ENCODE results near the gene SDHB. TPM values are rescaled to one million over a fixed set of nuclear protein-coding genes. Genes with fewer than 3 reads are reported as not detected.

SDHB gene
- total and polyA plus RNA-seq, 2 of the 8 experiments (the other 6 are each of a cell fraction or from before 2014, with no cell fraction given), result 84.0 to 98.7 TPM

DNA sequence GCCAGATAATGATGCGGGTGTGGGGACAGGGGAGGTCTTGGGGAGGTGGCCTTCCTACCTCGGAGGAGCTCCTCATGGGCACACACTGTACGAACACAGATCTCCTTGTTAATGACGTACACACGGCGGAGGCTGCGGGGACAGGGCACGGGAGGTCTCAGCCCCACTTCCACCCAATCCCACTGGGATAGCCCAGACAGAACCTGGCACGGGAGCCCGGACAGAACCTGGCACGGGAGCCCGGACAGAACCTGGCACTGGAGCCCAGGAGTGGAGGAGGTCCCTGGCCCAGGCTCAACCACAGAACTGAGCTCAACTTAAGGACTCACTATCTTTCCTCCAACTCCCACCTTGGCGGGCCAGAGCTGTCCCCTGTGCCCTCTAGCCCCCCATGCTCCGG lies 78.6 kb downstream of the SDHB start:
- H2BK12ac ChIP-seq (ENCODE audit: low read depth, low read length), result no peak overlapping the region
- H2BK15ac ChIP-seq (ENCODE audit: low read length), result no peak overlapping the region
- H4K8ac ChIP-seq (ENCODE audit: extremely low read depth, insufficient read depth, low read length), result 0 out of 2 replicates have a peak overlapping the region, but pooled peaks have one; percentile 37
- no peak overlapping the region for H4K91ac ChIP-seq (replicated peaks; ENCODE audit: insufficient read length, low read length)
- peaks cover 0 to 27% of the 10 kb centered on the region in 2 experiments; a peak in 2 of 4 replicates for H3K79me2 ChIP-seq (ENCODE audit: control insufficient read depth in 1 of 2, insufficient read depth in 2 of 2, low read length in 2 of 2)
- H3K4me3 ChIP-seq (ENCODE audit: extremely low read depth in 1 of 4, insufficient read depth in 2 of 4, low read depth in 3 of 4, low read length in 4 of 4), result no peak overlapping the region
- no peaks in the 10 kb centered on the region for H3K27me3 ChIP-seq (replicated peaks in 1 of 4; ENCODE audit: control insufficient read depth in 3 of 4, extremely low read depth in 1 of 4, insufficient read depth in 3 of 4, low read length in 3 of 4)
- H4K20me1 ChIP-seq (replicated peaks in 1 of 2; ENCODE audit: control insufficient read depth in 1 of 2, insufficient read depth in 2 of 2, low read length in 2 of 2), result peaks cover 13 to 32% of the 10 kb centered on the region in 2 experiments
- H4K5ac ChIP-seq (ENCODE audit: insufficient read length, low read depth, low read length), result no peak overlapping the region
- peak in 1 of 2 experiments; percentile 30; a peak in 1 of 3 replicates for TF ChIP-seq POLR2A (IDR thresholded peaks at IDR 0.05; ENCODE audit: control extremely low read depth in 1 of 2, low read depth in 2 of 2, low read length in 2 of 2)
- no peak for TF ChIP-seq RXRA (IDR thresholded peaks at IDR 0.05; ENCODE audit: insufficient read depth, low read depth, low read length)
- no peak overlapping the region for H2BK20ac ChIP-seq (ENCODE audit: low read length)
- H3K56ac ChIP-seq (replicated peaks; ENCODE audit: insufficient read length, low read depth, low read length), result no peak overlapping the region
- H3K36me3 ChIP-seq (ENCODE audit: control insufficient read depth in 2 of 4, insufficient read depth in 4 of 4, low read length in 3 of 4), result peaks cover 9 to 37% (median 24%) of the 10 kb centered on the region in 4 experiments
- CTCF ChIA-PET (ENCODE audit: partially characterized antibody), result interaction anchor here (0.8 to 2.3 kb wide), 14 partner anchors 9 to 450 kb away, joined by 3 to 23 read pairs (median 4); no protein-coding TSS in a partner anchor
- peaks cover 12% of the 10 kb centered on the region for H3K79me1 ChIP-seq (ENCODE audit: low read depth, low read length)
- no peak overlapping the region for H3K14ac ChIP-seq (ENCODE audit: insufficient read length)
- FAIRE-seq (no peak), DNase-seq (ENCODE audit: low read depth in 1 of 2, low spot score in 2 of 2) (no peak)
- H3K23me2 ChIP-seq (ENCODE audit: low read depth, low read length), result peaks cover 9% of the 10 kb centered on the region
- H2BK5ac ChIP-seq (ENCODE audit: low read depth, low read length), result no peak overlapping the region; the same call in 1 of the 2 replicates
- peaks cover 0 to 29% (median 15%) of the 10 kb centered on the region in 4 experiments; a peak in 6 of 7 replicates for H3K4me1 ChIP-seq (replicated peaks in 1 of 4; ENCODE audit: control insufficient read depth in 3 of 4, insufficient read depth in 4 of 4, low read length in 3 of 4)
- H3K9ac ChIP-seq (replicated peaks in 1 of 4; ENCODE audit: extremely low read depth in 1 of 4, low read depth in 3 of 4, low read length in 3 of 4), result no peak overlapping the region; a peak in 2 of 7 replicates
- H3K18ac ChIP-seq (ENCODE audit: extremely low read depth, low read length), result peak overlapping the region; percentile 32; the same call in 1 of the 2 replicates
- no peak overlapping the region for H2AK5ac ChIP-seq (ENCODE audit: low read depth, low read length)
- H3K4ac ChIP-seq (replicated peaks; ENCODE audit: insufficient read length, low read depth, low read length), result no peak overlapping the region
- no peaks in the 10 kb centered on the region for H3K9me3 ChIP-seq (ENCODE audit: insufficient read depth in 2 of 2, low read depth in 1 of 2, low read length in 1 of 2)
- H2BK120ac ChIP-seq (replicated peaks; ENCODE audit: low read depth, low read length), result no peak overlapping the region
- H3K27ac ChIP-seq (ENCODE audit: low read depth, low read length), result no peak overlapping the region
- no peak overlapping the region for H3K23ac ChIP-seq (ENCODE audit: insufficient read length)
- 93% methylated on average over 14 of the region's 14 CpGs; no CpG with 5 or more reads in 1 of the 2 experiments for WGBS, 2 experiments (ENCODE audit: extremely low coverage in 1 of 2, insufficient coverage in 1 of 2, insufficient read length in 1 of 2, insufficient replicate concordance in 2 of 2, low coverage in 1 of 2, low lambda C conversion rate in 2 of 2, missing lambda C conversion rate in 1 of 2)
- H3K4me2 ChIP-seq (ENCODE audit: insufficient read depth in 1 of 2, low read depth in 2 of 2, low read length in 2 of 2), result no peak overlapping the region
- H2AFZ ChIP-seq (ENCODE audit: low read length), result no peak overlapping the region
- POLR2A ChIA-PET (ENCODE audit: partially characterized antibody), result interaction anchor here (1.1 to 2.3 kb wide), 9 partner anchors 8 to 37 kb away, joined by 3 to 15 read pairs (median 7); partner anchors contain the start of gene ATP13A2
